GM23338 (cell line): ENCODE results near the gene CD58. TPM values are rescaled to one million over a fixed set of nuclear protein-coding genes. Genes with fewer than 3 reads are reported as not detected.

Experiments
- ATAC-seq: fragments of 200-7000 bp; cut with Tn5 transposase; 3 replicates; pipeline ENCODE4 v1.9.1; 2020
- DNase-seq: peaks from one replicate; pipeline ENCODE4 v3.0.0-alpha.2; 2015; ENCODE audit warnings: low spot score
- H2AFZ ChIP-seq: fragments of 200-600 bp; sonication (generic); 2 replicates; pipeline ENCODE4 v1.8.0; 2016; ENCODE audit warnings: antibody characterized with exemption, mild to moderate bottlenecking, moderate library complexity
- H3F3A ChIP-seq: fragments of 200-600 bp; sonication (generic); replicated peaks from 2 replicates; pipeline ENCODE4 v1.8.0; 2017; ENCODE audit warnings: antibody characterized with exemption, mixed run types, low read depth
- H3K27ac ChIP-seq: fragments of 200-600 bp; sonication (generic); 2 replicates; pipeline ENCODE4 v1.6.1; 2016; ENCODE audit warnings: low read depth
- H3K27me3 ChIP-seq: fragments of 200-600 bp; sonication (generic); 2 replicates; pipeline ENCODE4 v1.8.0; 2016; ENCODE audit warnings: mild to moderate bottlenecking, mixed run types, moderate library complexity; ENCODE audit not compliant: insufficient read depth
- H3K36me3 ChIP-seq: fragments of 200-600 bp; sonication (generic); 2 replicates; pipeline ENCODE4 v1.8.0; 2016; ENCODE audit warnings: mild to moderate bottlenecking; ENCODE audit not compliant: insufficient read depth
- H3K4me1 ChIP-seq: fragments of 200-600 bp; sonication (generic); 2 replicates; pipeline ENCODE4 v1.8.0; 2016; ENCODE audit warnings: mild to moderate bottlenecking, moderate library complexity; ENCODE audit not compliant: insufficient read depth
- H3K4me2 ChIP-seq: fragments of 200-600 bp; sonication (generic); 2 replicates; pipeline ENCODE4 v1.7.1; 2017; ENCODE audit warnings: mixed run types
- H3K4me3 ChIP-seq: fragments of 200-600 bp; sonication (generic); 2 replicates; pipeline ENCODE4 v1.6.1; 2016; ENCODE audit warnings: mixed run types
- H3K79me2 ChIP-seq: fragments of 200-600 bp; sonication (generic); replicated peaks from 2 replicates; pipeline ENCODE4 v1.8.0; 2017; ENCODE audit warnings: mild to moderate bottlenecking; ENCODE audit not compliant: insufficient read depth
- H3K9me2 ChIP-seq: fragments of 200-600 bp; sonication (generic); 2 replicates; pipeline ENCODE4 v1.8.0; 2017; ENCODE audit not compliant: insufficient read depth
- H4K20me1 ChIP-seq: fragments of 200-600 bp; sonication (generic); replicated peaks from 2 replicates; pipeline ENCODE4 v1.8.0; 2017; ENCODE audit warnings: mild to moderate bottlenecking; ENCODE audit not compliant: insufficient read depth
- H3K27ac Mint-ChIP-seq: 2 replicates; pipeline ENCODE4 v1.8.0; 2020; ENCODE audit warnings: inconsistent platforms, mild to moderate bottlenecking, moderate library complexity, mixed read lengths
- H3K27me3 Mint-ChIP-seq: 3 replicates; pipeline ENCODE4 v1.8.0; 2022; ENCODE audit warnings: low read depth, mild to moderate bottlenecking, moderate library complexity, mixed read lengths, inconsistent platforms; ENCODE audit not compliant: insufficient read depth, poor library complexity
- H3K36me3 Mint-ChIP-seq: 3 replicates; pipeline ENCODE4 v1.8.0; 2021; ENCODE audit warnings: low read depth, mild to moderate bottlenecking, inconsistent platforms, moderate library complexity, mixed read lengths
- H3K4me1 Mint-ChIP-seq: 3 replicates; pipeline ENCODE4 v1.8.0; 2020; ENCODE audit warnings: mild to moderate bottlenecking, inconsistent platforms, mixed read lengths
- H3K4me3 Mint-ChIP-seq: 3 replicates; pipeline ENCODE4 v1.8.0; 2021; ENCODE audit warnings: moderate library complexity, mild to moderate bottlenecking, inconsistent platforms, mixed read lengths
- H3K9me3 Mint-ChIP-seq: 3 replicates; pipeline ENCODE4 v1.8.0; 2020; ENCODE audit warnings: moderate library complexity, mild to moderate bottlenecking, inconsistent platforms, mixed read lengths
- EZH2phosphoT487 ChIP-seq: fragments of 200-600 bp; sonication (generic); IDR thresholded peaks from one replicate; pipeline ENCODE4 v1.8.1; 2018; ENCODE audit warnings: antibody characterized with exemption; ENCODE audit not compliant: unreplicated experiment
- NANOG ChIP-seq: IDR thresholded peaks from 2 replicates; pipeline ENCODE4 v1.6.1; 2016; ENCODE audit warnings: antibody characterized with exemption, borderline replicate concordance
- STAT1 ChIP-seq: IDR thresholded peaks from one replicate; pipeline ENCODE4 v1.6.1; 2016; ENCODE audit warnings: antibody characterized with exemption; ENCODE audit not compliant: unreplicated experiment
- ZNF331 ChIP-seq: fragments of 250-450 bp; sonication (Bioruptor Pico); IDR thresholded peaks from 2 replicates; pipeline ENCODE4 v1.5.0; 2020; ENCODE audit warnings: low read depth, mild to moderate bottlenecking, moderate library complexity
- polyA plus RNA-seq: library from polyadenylated mRNA; unstranded; fragments of >200 nt; fragmentation: Nextera tagmentation; extraction: Ambion mirVana; gene quantifications from 2 replicates; pipeline ENCODE4 v1.2.1, GENCODE V29; 2016
- total RNA-seq: library from RNA; depleted of rRNA; stranded (reverse); fragments of >200 nt; shearing (Covaris generic); gene quantifications from 2 replicates; pipeline ENCODE4 v1.2.3, GENCODE V29; 2014
- TF ChIP-seq, protein P1 (sequence below): fragments of 250-450 bp; sonication (Bioruptor Pico); IDR thresholded peaks from 2 replicates; pipeline ENCODE4 v1.5.0; 2020; ENCODE audit warnings: mild to moderate bottlenecking, moderate library complexity
- TF ChIP-seq, protein P2 (sequence below), 2 experiments: fragments of 200-600 bp in 1 of 2; sonication (generic) in 1 of 2; conservative IDR thresholded peaks; 2 replicates each; pipeline versions ENCODE4 v1.5.1 to v1.6.1; 2016 to 2017; ENCODE audit warnings: antibody characterized with exemption in 2 of 2, low read depth in 2 of 2, mild to moderate bottlenecking in 2 of 2, moderate library complexity in 1 of 2

CD58 gene
- total and polyA plus RNA-seq, 2 experiments from 2014 or later = 9.2 to 12.5 TPM

DNA sequence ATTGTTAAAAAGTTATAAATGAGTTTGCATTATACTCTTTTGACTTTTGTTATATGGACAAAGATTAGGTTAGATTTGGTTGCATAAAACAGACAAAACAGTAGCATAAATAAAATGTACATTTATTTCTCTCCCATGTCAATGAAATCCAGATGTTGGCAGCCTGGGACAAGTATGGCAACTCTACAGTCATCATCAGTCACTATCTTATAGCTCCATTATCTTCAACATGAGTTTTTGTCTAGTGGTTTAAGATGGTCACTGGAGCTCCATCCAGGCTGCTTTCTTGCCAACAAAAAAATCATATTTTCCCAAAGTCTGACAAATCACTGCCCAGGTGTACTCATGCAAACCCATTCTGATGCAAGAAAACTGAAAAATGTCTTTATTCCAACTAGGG is 83.8 kb downstream of the CD58 start (continued):
- TF ChIP-seq, protein P1, sequence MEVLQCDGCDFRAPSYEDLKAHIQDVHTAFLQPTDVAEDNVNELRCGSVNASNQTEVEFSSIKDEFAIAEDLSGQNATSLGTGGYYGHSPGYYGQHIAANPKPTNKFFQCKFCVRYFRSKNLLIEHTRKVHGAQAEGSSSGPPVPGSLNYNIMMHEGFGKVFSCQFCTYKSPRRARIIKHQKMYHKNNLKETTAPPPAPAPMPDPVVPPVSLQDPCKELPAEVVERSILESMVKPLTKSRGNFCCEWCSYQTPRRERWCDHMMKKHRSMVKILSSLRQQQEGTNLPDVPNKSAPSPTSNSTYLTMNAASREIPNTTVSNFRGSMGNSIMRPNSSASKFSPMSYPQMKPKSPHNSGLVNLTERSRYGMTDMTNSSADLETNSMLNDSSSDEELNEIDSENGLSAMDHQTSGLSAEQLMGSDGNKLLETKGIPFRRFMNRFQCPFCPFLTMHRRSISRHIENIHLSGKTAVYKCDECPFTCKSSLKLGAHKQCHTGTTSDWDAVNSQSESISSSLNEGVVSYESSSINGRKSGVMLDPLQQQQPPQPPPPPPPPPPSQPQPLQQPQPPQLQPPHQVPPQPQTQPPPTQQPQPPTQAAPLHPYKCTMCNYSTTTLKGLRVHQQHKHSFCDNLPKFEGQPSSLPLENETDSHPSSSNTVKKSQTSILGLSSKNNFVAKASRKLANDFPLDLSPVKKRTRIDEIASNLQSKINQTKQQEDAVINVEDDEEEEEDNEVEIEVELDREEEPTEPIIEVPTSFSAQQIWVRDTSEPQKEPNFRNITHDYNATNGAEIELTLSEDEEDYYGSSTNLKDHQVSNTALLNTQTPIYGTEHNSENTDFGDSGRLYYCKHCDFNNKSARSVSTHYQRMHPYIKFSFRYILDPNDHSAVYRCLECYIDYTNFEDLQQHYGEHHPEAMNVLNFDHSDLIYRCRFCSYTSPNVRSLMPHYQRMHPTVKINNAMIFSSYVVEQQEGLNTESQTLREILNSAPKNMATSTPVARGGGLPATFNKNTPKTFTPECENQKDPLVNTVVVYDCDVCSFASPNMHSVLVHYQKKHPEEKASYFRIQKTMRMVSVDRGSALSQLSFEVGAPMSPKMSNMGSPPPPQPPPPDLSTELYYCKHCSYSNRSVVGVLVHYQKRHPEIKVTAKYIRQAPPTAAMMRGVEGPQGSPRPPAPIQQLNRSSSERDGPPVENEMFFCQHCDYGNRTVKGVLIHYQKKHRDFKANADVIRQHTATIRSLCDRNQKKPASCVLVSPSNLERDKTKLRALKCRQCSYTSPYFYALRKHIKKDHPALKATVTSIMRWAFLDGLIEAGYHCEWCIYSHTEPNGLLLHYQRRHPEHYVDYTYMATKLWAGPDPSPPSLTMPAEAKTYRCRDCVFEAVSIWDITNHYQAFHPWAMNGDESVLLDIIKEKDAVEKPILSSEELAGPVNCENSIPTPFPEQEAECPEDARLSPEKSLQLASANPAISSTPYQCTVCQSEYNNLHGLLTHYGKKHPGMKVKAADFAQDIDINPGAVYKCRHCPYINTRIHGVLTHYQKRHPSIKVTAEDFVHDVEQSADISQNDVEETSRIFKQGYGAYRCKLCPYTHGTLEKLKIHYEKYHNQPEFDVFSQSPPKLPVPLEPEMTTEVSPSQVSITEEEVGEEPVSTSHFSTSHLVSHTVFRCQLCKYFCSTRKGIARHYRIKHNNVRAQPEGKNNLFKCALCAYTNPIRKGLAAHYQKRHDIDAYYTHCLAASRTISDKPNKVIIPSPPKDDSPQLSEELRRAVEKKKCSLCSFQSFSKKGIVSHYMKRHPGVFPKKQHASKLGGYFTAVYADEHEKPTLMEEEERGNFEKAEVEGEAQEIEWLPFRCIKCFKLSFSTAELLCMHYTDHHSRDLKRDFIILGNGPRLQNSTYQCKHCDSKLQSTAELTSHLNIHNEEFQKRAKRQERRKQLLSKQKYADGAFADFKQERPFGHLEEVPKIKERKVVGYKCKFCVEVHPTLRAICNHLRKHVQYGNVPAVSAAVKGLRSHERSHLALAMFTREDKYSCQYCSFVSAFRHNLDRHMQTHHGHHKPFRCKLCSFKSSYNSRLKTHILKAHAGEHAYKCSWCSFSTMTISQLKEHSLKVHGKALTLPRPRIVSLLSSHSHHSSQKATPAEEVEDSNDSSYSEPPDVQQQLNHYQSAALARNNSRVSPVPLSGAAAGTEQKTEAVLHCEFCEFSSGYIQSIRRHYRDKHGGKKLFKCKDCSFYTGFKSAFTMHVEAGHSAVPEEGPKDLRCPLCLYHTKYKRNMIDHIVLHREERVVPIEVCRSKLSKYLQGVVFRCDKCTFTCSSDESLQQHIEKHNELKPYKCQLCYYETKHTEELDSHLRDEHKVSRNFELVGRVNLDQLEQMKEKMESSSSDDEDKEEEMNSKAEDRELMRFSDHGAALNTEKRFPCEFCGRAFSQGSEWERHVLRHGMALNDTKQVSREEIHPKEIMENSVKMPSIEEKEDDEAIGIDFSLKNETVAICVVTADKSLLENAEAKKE (CRISPR knock-in tag) = no peak
- no peak for TF ChIP-seq STAT1
- TF ChIP-seq, protein P2, sequence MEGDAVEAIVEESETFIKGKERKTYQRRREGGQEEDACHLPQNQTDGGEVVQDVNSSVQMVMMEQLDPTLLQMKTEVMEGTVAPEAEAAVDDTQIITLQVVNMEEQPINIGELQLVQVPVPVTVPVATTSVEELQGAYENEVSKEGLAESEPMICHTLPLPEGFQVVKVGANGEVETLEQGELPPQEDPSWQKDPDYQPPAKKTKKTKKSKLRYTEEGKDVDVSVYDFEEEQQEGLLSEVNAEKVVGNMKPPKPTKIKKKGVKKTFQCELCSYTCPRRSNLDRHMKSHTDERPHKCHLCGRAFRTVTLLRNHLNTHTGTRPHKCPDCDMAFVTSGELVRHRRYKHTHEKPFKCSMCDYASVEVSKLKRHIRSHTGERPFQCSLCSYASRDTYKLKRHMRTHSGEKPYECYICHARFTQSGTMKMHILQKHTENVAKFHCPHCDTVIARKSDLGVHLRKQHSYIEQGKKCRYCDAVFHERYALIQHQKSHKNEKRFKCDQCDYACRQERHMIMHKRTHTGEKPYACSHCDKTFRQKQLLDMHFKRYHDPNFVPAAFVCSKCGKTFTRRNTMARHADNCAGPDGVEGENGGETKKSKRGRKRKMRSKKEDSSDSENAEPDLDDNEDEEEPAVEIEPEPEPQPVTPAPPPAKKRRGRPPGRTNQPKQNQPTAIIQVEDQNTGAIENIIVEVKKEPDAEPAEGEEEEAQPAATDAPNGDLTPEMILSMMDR (conservative IDR thresholded peaks at IDR 0.05; ENCODE audit: low read depth in 2 of 2) = no peak

DNA sequence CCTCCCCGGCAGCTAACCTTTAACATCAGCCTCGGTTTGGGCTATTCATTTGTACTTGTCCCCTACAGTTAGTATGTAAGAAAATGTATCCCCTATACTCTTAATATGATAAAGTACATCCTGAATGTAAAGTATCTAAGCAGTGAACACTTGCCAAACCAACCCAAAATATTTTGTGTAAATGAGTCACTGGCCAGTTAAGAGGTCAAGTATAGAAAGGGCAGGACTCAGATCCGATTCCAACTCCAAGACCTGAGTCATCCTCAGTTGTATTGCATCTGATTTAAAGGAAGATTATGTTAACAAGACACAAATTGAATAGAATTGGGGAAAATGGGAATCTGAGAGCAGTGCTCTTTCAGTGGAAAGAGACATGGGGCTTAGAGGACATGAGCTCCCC is 84.4 kb downstream of the CD58 start:
- no peaks in the 10 kb centered on the region for H4K20me1 ChIP-seq
- no peaks in the 10 kb centered on the region for H3F3A ChIP-seq
- DNase-seq (no peak), ATAC-seq (no peak)
- H2AFZ ChIP-seq = no peak overlapping the region
- no peaks in the 10 kb centered on the region for H3K36me3 ChIP-seq
- H3K4me1 ChIP-seq = 0 out of 2 replicates have a peak, but pooled peaks cover 4% of the 10 kb centered on the region
- Mint-ChIP-seq H3K4me1 (no peaks in the 10 kb centered on the region), H3K36me3 (no peaks in the 10 kb centered on the region), H3K9me3 (no peaks in the 10 kb centered on the region), H3K27me3 (peaks cover 5% of the 10 kb centered on the region), H3K27ac (no peak overlapping the region), H3K4me3 (no peak overlapping the region)
- no peaks in the 10 kb centered on the region for H3K27me3 ChIP-seq
- H3K79me2 ChIP-seq = no peaks in the 10 kb centered on the region
- no peak overlapping the region for H3K27ac ChIP-seq
- no peak overlapping the region for H3K4me3 ChIP-seq
- H3K4me2 ChIP-seq = no peak overlapping the region
- no peaks in the 10 kb centered on the region for H3K9me2 ChIP-seq
- no peak for TF ChIP-seq ZNF331
- TF ChIP-seq, protein P1 (CRISPR knock-in tag) = no peak
- no peak for TF ChIP-seq STAT1
- TF ChIP-seq NANOG = no peak
- no peak for TF ChIP-seq EZH2phosphoT487
